NOMO-1 treated with dmso at 0.1 percent for 144 hours (cell line): ENCODE data around the gene CLIC1.

Experiments
- DNase-seq: peaks from one replicate; lab custom pipeline; 2025; ENCODE audit not compliant: unreplicated experiment; lab: John Stamatoyannopoulos, UW

CLIC1 gene

DNA sequence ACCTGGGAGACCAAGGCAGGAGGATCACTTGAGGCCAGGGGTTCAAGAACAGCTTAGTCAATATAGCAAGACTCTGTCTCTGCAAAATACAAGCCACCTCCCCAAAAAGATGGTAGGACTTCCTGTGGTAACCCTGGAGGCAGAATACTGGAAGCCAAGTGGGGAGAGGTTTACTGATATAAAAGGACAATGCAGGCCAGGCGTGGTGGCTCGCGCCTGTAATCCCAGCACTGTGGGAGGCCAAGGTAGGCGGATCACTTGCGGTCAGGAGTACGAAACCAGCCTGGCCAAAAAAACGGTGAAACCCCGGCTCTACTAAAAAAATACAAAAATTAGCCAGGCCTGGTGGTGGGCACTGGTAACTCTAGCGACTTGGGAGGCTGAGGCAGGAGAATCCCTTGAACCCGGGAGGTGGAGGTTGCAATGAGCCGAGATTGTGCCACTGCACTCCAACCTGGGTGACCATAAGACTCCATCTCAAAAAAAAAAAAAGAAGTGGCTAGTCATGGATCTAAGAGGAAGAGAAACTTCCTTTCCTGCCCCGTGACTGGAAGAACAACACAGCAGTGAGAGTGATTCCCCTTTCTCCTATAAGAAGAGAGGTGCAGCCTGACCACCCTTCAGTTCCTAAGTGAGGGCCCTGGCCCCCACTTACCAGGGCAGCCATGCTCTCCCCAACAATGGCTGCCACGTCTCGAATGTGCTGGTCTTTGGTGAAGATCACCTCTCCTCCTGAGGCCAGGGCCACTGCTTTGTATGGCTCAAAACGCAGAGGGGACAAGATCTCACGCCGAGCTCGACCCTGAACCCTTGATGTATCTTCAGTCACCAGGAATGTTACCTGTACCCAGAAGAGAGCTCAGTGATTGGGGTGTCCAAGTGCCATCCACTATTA is 32.3 kb upstream of the CLIC1 start:
- no peak for DNase-seq

DNA sequence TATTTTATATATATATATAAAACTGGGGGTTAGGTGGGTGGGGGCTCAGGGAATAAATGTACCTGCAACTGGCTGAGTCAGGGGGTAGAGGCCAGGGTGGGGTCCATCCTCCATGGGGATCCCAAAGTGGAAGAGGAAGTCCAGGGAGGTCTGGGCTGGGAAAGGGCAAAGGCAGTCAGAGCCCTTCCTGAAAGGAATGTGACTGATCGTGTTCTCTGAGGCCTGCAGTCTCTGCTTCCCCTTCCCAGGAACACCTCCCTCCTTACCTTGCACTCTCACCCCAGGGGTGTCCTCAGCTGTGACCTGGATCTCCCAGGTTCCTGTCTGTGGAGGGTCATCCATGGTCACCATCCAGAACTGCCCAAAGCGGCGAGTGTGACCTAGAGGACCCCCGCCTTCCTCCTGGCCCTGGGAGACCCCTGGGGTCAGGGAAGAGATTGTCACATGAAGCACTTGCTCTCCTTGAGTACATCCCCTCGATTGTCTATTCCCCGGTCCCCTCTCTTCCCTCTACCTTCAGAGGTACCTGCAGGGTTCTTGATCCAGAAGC is 30.8 kb upstream of the CLIC1 start:
- no peak for DNase-seq

GRCh38 chr6:31765910-31766794 is 29.8 kb upstream of the CLIC1 start:
- no peak for DNase-seq

DNA sequence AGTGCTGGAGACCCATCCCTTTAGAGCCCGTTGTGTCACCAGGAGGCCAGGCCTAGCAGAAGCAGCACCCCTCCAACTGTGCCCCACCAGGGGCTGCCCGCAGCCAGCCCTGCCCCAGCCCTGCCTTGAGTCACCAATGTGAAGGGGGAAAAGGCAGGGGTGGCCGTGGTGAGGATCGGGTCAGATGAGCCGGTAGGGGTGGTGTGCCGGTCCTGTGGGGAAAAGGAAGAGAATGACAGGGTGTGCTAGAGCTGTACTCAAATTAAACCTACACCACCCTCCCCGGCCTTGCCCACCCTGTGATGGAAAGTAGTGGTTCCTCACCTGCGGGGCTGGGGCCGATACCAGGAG is 29.2 kb upstream of the CLIC1 start:
- DNase-seq: no peak

DNA sequence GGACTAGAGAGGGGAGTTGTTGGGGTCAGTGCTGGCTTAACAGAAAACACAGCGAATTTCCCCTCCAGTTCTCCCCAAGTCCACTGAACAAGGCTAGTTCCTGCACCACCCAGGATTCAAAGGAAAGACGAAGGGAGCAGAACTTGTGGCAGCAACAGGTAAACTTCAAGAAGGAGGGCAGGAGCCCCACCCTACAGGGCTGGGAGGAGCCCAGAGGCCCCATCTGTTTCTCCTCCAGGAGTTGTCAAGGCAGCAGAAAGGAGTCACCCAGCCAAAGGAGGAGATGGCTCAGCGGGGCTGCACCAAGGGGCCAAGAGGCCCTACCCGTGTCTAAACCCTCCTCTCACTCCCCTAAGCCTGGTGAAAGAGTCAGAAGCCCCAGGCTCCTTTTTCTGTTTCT is 27.9 kb upstream of the CLIC1 start:
- DNase-seq: no peak

- DNase-seq: no peak
Measured at GRCh38 chr6:31763619-31763940, 27.2 kb upstream of the CLIC1 start.

- DNase-seq: no peak
Measured at GRCh38 chr6:31762878-31763618, 26.7 kb upstream of the CLIC1 start.

- no peak for DNase-seq
Measured at GRCh38 chr6:31762356-31762755, 26.0 kb upstream of the CLIC1 start, which contains the start of gene SAPCD1. TSS of gene SAPCD1 (plus strand) at chr6:31762656. CDS start at chr6:31763055, 399 bp downstream.

GRCh38 chr6:31761343-31761742 is 25.0 kb upstream of the CLIC1 start:
- DNase-seq: no peak

GRCh38 chr6:31760790-31761189 is 24.5 kb upstream of the CLIC1 start:
- no peak for DNase-seq

- DNase-seq: no peak
Measured at GRCh38 chr6:31758281-31758680, 22.0 kb upstream of the CLIC1 start.

DNA sequence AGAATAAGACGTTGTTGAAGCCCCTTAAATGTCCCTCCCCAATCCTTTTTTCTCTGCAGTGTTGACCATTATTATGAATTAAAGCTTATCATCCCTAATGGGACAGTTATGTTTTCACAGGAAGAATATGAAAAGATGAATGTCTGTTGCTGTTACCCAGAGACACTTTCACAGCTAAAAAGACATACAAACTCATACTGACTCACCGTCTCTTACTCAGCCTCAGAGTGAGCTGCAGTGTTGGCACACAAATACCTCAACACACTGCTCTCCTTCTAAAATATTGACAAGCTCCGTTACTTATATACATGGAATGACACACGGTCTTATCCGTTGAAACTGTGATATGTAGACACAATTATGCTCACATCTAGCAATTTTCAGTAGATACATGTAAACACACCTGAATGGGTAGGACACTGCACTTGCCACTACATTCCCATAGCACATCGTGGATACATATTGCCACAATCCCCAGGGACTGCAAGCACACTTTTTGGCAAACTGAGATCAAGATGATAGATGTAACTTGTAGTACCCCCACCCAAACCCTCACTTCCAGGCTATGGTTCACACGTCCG is 16.5 kb upstream of the CLIC1 start:
- no peak for DNase-seq

DNA sequence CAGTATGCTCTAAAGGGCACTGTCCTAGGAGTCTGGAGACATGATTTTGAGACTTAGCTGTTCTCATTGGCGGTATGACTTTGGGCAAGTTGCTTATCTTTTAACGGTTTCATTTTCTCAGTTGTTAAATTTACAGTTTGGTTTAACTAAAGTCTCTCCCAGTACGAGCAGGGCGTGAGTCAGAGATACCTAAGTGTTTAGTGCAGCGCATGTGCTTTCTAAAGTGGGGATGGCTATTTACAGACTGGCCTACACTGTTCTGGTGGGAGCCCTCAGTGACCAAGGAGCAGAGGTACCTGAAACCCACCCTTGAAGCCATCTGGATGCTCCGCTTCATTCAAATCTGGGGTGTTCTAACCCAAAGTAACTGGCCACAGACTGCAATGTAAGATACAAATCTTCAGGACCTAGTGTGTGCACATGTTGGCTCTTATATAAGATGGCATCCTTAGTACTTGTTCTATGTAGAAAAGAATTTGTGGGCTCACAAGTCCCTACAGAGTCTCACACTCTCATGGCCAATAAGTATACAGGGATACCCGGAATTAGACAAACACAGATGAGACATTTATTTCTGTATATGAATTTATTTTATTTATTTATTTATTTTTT is 14.2 kb upstream of the CLIC1 start:
- DNase-seq: no peak

DNA sequence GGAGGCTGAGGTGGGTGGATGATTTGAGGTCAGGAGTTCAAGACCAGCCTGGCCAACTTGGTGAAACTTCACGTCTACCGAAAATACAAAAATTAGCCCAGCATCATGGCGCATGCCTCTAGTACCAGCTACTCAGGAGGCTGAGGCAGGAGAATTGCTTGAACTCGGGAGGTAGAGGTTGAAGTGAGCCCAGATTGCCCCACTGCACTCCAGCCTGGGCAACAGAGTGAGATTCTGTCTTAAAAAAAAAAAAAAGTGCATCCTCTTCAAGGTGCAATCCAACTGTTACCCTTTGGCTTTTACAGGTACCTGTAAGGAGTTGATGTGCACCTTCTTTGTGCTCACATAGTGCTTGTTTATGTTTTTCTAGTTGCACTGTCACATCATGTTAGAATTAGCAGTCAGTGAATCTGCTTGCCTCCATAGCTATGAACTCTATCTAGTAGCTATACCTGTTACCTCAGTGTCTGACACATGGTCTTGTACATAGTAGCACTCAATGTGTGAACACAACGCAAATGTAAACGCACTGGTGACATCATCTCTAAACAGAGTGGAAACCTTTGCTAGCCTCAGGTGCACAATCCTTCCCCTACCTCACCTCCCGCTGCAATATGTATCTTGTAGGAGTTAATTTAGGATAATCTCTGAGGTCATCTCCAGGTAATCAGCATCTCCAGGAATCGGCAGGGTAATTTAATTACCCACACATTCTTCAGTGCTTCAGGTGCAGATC is 13.1 kb upstream of the CLIC1 start:
- no peak for DNase-seq

DNA sequence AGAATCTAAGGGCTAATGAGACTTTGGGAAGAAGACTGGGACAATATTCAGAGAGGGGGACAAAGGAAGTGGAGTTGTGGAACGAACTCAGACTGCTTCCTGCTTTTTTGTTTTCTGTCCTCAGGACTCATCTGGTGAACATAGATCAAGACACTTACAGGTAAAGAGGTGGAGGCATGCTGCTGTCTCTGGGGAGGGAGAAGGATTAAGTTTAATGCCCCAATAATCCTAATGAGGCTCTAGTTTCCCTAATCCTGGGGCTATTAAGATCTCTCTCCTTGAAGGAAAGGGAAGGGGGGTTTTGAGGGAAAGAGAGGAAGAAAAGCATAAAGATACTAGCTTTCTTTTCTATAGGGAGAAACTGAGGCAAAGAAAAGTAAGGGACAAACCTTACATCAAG is 8.1 kb upstream of the CLIC1 start:
- no peak for DNase-seq

DNA sequence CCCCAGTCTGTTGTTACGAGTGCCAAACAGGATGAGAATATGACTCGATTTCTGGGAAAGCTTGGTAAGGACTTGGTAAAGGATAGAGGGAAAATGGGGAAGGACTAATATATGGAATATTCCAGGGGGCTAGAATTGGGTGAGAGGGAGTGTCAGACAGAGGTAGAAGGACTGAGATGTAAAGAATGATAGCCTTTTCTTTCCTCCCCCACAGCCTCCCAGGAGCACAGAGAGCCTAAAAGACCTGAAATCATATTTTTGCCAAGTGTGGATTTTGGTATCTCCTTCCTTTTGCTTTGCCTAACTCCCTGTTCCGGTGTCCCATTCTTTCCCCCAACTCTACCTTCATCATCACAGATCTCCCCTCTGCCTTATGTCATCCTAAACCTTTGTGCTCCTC is 6.6 kb upstream of the CLIC1 start:
- no peak for DNase-seq

GRCh38 chr6:31741815-31742214 is 5.5 kb upstream of the CLIC1 start:
- DNase-seq: no peak

GRCh38 chr6:31740397-31741223 is 4.3 kb upstream of the CLIC1 start:
- peak; percentile 53 for DNase-seq
